MM.1S (cell line): Measurements from ENCODE around the gene PARD6G.

Experiments
- DNase-seq: peaks from one replicate; pipeline ENCODE4 v3.0.0-alpha.2; 2015
- H2AFZ ChIP-seq: fragments of 300-600 bp; sonication (generic); 2 replicates; pipeline ENCODE4 v1.6.0; 2016; ENCODE audit warnings: antibody characterized with exemption, low read length
- H3F3A ChIP-seq: fragments of 300-600 bp; sonication (generic); 2 replicates; pipeline ENCODE4 v1.6.1; 2016; ENCODE audit warnings: mild to moderate bottlenecking, antibody characterized with exemption, low read length, moderate library complexity, mixed read lengths; ENCODE audit not compliant: insufficient read depth
- H3K27ac ChIP-seq: fragments of 300-600 bp; sonication (generic); 2 replicates; pipeline ENCODE4 v1.5.1; 2016; ENCODE audit warnings: mild to moderate bottlenecking, low read length
- H3K27me3 ChIP-seq: fragments of 300-600 bp; sonication (generic); replicated peaks from 2 replicates; pipeline ENCODE4 v1.6.0; 2016; ENCODE audit warnings: low read length; ENCODE audit not compliant: insufficient read depth
- H3K36me3 ChIP-seq: fragments of 300-600 bp; sonication (generic); replicated peaks from 2 replicates; pipeline ENCODE4 v1.6.1; 2016; ENCODE audit warnings: mild to moderate bottlenecking, low read length, mixed read lengths; ENCODE audit not compliant: insufficient read depth
- H3K4me1 ChIP-seq: fragments of 300-600 bp; sonication (generic); 2 replicates; pipeline ENCODE4 v1.6.1; 2016; ENCODE audit warnings: low read length, mixed read lengths
- H3K4me2 ChIP-seq: fragments of 300-600 bp; sonication (generic); 2 replicates; pipeline ENCODE4 v1.6.0; 2016; ENCODE audit warnings: low read depth, low read length
- H3K4me3 ChIP-seq: fragments of 300-600 bp; sonication (generic); 2 replicates; pipeline ENCODE4 v1.5.1; 2016; ENCODE audit warnings: low read length, mixed read lengths
- H3K79me2 ChIP-seq: fragments of 300-600 bp; sonication (generic); 2 replicates; pipeline ENCODE4 v1.6.1; 2016; ENCODE audit warnings: mixed run types, low read length, mixed read lengths
- H3K9ac ChIP-seq: fragments of 300-600 bp; sonication (generic); 2 replicates; pipeline ENCODE4 v1.6.1; 2016; ENCODE audit warnings: low read length, mixed read lengths
- H3K9me2 ChIP-seq: fragments of 300-600 bp; sonication (generic); replicated peaks from 2 replicates; pipeline ENCODE4 v1.6.1; 2016; ENCODE audit warnings: mild to moderate bottlenecking, low read length, mixed read lengths; ENCODE audit not compliant: insufficient read depth
- H3K9me3 ChIP-seq: fragments of 300-600 bp; sonication (generic); replicated peaks from 2 replicates; pipeline ENCODE4 v1.6.1; 2016; ENCODE audit warnings: mild to moderate bottlenecking, low read length, mixed read lengths; ENCODE audit not compliant: insufficient read depth
- H4K20me1 ChIP-seq: fragments of 300-600 bp; sonication (generic); 2 replicates; pipeline ENCODE4 v1.6.1; 2016; ENCODE audit warnings: mild to moderate bottlenecking, low read length, moderate library complexity, mixed read lengths; ENCODE audit not compliant: insufficient read depth
- CTCF ChIP-seq: fragments of 300-600 bp; sonication (generic); IDR thresholded peaks from 2 replicates; pipeline ENCODE4 v1.5.1; 2016; ENCODE audit warnings: antibody characterized with exemption, low read length, mixed read lengths
- EZH2 ChIP-seq: fragments of 300-600 bp; sonication (generic); optimal IDR thresholded peaks from 2 replicates; pipeline ENCODE3; 2017; ENCODE audit warnings: low read depth, mild to moderate bottlenecking, antibody characterized with exemption, low read length, mixed read lengths
- EZH2phosphoT487 ChIP-seq: fragments of 300-600 bp; sonication (generic); IDR thresholded peaks from 2 replicates; pipeline ENCODE4 v1.6.1; 2018; ENCODE audit warnings: antibody characterized with exemption, low read length

The PARD6G gene

DNA sequence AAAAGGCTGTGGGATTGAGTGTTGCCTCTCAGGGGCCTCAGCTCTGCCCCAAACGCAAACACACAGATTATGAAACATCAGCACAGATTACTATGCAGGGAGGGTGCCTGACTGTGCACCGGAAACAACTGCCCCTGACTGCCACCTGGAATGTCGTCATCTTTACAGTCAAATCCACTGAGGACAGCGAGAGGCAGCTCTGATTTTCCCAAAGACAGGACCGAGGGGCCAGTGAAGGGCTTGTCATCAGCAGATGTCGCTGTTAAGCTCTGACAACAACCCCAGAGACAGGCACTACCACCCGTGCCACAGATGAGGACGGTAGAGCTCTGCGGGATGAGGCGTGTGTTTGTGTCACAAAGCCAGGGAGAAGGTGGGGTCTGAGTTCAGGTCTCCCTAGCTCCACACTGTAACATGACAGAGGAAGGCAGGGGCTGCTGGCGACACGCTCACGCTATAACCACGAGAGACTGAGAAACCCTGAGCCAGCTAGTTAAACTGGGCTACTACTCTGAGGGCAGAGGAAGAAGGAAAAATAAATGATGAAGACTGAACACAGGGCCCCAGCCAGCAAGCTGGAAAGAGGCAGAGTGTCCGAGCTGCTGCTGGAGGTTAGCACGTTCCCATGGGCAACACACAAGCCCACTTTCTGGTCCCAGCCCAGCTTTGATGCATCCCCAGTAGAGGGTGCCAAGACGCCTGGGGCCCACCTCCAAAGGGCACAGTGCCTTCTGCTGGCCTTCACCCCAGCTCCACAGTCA lies 47.0 kb downstream of the PARD6G start:
- Histone ChIP-seq H3K4me3 (no peak overlapping the region), H3K27me3 (no peaks in the 10 kb centered on the region), H3K4me1 (no peaks in the 10 kb centered on the region), H3K27ac (no peak overlapping the region), H3K9me3 (no peaks in the 10 kb centered on the region), H3K79me2 (no peaks in the 10 kb centered on the region), H3F3A (no peaks in the 10 kb centered on the region), H3K9me2 (no peaks in the 10 kb centered on the region), H4K20me1 (no peaks in the 10 kb centered on the region), H3K4me2 (no peak overlapping the region), H3K9ac (no peak overlapping the region), H2AFZ (no peak overlapping the region), H3K36me3 (no peaks in the 10 kb centered on the region)
- DNase-seq: no peak
- TF ChIP-seq CTCF (no peak; the same call in 1 of the 2 replicates), EZH2 (no peak), EZH2phosphoT487 (no peak)

DNA sequence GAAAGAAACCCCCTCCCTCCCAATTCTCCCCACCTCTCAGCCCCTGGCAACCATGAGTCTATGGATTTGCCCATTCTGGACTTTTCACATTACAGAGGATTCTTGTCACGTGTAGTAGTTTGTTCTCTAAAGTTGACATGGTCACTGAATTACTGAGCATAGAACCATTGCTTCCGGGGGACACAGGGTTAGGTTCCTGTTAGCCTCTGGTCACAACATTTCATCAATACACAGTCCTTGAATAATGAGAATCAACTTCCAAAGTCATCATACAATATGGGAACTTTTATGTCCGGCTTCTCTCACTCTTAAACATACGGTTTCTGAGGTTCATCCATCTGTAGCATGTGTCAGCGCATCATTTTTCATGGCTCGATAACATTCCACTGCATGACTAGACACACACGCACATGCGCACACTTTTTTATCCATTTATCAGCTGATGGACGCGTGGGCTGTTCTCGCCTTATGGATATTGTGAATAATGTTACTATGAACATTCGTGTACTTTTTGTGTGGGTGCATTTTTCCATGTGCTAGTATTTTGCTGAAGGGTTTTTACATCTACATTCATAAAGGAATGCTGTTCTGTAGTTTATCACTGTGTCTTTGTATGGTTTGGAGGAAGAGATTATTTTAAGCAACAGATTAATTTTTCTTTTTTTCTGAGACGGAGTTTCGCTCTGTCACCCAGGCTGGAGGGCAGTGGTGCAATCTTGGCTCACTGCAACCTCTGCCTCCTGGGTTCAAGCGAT lies 48.1 kb downstream of the PARD6G start:
- no peak for TF ChIP-seq EZH2phosphoT487
- no peak for TF ChIP-seq CTCF
- TF ChIP-seq EZH2: no peak
- H3K9me3 ChIP-seq: no peaks in the 10 kb centered on the region

GRCh38 chr18:80198391-80198790 lies 48.9 kb downstream of the PARD6G start:
- no peaks in the 10 kb centered on the region for H4K20me1 ChIP-seq

More for the DNA sequence above, 48.1 kb downstream of the PARD6G start:
- H2AFZ ChIP-seq: no peak overlapping the region
- H3K9me2 ChIP-seq: no peaks in the 10 kb centered on the region
- H3F3A ChIP-seq: no peaks in the 10 kb centered on the region
- no peak overlapping the region for H3K27ac ChIP-seq
- no peak for DNase-seq
- no peaks in the 10 kb centered on the region for H3K79me2 ChIP-seq
- H3K27me3 ChIP-seq: no peaks in the 10 kb centered on the region
- H4K20me1 ChIP-seq: no peaks in the 10 kb centered on the region
- no peak overlapping the region for H3K4me3 ChIP-seq
- H3K36me3 ChIP-seq: no peaks in the 10 kb centered on the region
- H3K4me1 ChIP-seq: no peaks in the 10 kb centered on the region
- H3K9ac ChIP-seq: no peak overlapping the region
- no peak overlapping the region for H3K4me2 ChIP-seq

More at GRCh38 chr18:80198391-80198790, 48.9 kb downstream of the PARD6G start:
- H3K9ac ChIP-seq: no peak overlapping the region
- no peaks in the 10 kb centered on the region for H3K36me3 ChIP-seq
- TF ChIP-seq EZH2: no peak
- no peak for TF ChIP-seq CTCF
- no peak for TF ChIP-seq EZH2phosphoT487
- H3K79me2 ChIP-seq: no peaks in the 10 kb centered on the region
- H3F3A ChIP-seq: no peaks in the 10 kb centered on the region
- H3K4me2 ChIP-seq: no peak overlapping the region
- no peak overlapping the region for H3K27ac ChIP-seq
- no peak overlapping the region for H2AFZ ChIP-seq
- H3K4me3 ChIP-seq: no peak overlapping the region
- no peaks in the 10 kb centered on the region for H3K27me3 ChIP-seq
- DNase-seq: no peak
- no peaks in the 10 kb centered on the region for H3K9me2 ChIP-seq
- no peaks in the 10 kb centered on the region for H3K9me3 ChIP-seq
- no peaks in the 10 kb centered on the region for H3K4me1 ChIP-seq
